LHCN-M2 (cell line): ENCODE results near the gene ROCK2. TPM values are rescaled to one million over a fixed set of nuclear protein-coding genes. Genes with fewer than 3 reads are reported as not detected.

Source experiments
- total RNA-seq: library from RNA; depleted of rRNA; stranded (reverse); fragments of >200 nt; gene quantifications from 2 replicates; pipeline ENCODE4 v1.2.3, GENCODE V29; 2014; rRNA removed

The ROCK2 gene
- total RNA-seq, 1 experiment from 2014 or later: 37.5 TPM

Other genes starting within 250 kb of the ROCK2 start
- gene SLC66A3, start 189.2 kb downstream of the ROCK2 start, total RNA-seq: 37.8 and 55.9 TPM in 2 replicates
- gene E2F6, start 121.5 kb upstream of the ROCK2 start, total RNA-seq: 21.9 and 23.6 TPM in 2 replicates
- gene GREB1, start 189.4 kb upstream of the ROCK2 start, total RNA-seq: 0.38 and 0.57 TPM in 2 replicates